ENCODE results near the gene FBN1.

FBN1 gene

GRCh38 chr15:48617619-48618018 lies 27.9 kb downstream of the FBN1 start:
- no peak for DNase-seq

DNA sequence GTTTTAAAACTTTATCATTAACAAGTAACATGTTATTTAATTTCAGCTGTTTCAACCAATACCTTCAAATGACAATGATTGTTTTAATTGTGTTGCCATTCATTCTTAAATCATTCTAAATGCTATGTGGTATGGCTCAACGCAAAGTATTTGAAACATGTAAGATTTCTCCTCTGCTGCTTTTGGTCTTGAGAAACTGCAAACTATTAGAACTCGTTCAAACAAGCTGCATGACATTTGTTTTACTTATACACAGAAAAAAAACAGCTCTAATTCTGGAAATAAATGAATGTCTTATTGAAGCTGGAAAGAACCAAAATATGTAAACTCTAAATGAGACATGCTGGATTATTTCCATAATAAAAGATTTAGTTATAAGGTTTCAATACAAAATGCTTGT lies 29.3 kb downstream of the FBN1 start:
- DNase-seq: no peak

- no peak for DNase-seq
Measured at GRCh38 chr15:48614051-48614450, 31.5 kb downstream of the FBN1 start.

DNA sequence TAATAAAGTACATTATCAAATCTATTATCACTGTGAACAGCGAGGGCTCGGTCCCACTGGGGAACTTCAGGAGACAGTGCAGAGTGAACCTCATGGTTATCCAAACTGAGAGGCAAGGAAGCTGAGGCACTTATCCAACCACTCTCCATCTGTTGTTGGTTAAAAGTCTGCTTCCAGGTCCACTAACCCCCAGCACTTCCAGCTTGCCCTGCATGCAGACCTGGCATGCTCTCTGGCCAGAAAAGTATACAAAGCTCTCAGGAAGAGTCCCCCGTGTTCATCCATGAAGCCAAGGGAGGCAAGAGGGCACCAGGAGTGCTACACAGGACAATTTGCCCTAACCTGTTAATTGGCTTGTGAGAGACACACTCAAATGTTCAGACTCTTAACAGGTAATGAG lies 36.0 kb downstream of the FBN1 start:
- no peak for DNase-seq

GRCh38 chr15:48607846-48608245 lies 37.7 kb downstream of the FBN1 start:
- no peak for DNase-seq

DNA sequence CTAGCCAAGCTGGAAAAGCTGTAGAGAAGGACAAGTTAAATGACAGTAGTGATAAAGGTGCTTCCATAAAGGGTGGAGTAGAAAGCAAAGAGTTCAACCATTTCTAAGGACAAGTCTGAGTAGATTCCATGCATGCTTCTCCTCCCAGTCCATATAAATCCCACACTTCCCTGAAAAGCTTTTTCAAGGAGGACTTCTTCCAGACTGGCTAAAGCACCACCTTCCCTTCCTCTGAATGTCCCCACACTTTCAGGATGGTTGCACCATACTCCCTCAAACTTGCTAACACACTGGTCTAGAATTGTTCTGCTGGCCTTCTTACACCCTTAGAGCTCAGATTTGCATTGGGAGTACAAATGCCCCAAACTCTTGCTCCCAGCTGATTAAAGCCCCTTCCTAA lies 40.9 kb downstream of the FBN1 start:
- no peak for DNase-seq

- no peak for DNase-seq
Measured at GRCh38 chr15:48603922-48604321, 41.6 kb downstream of the FBN1 start.

DNA sequence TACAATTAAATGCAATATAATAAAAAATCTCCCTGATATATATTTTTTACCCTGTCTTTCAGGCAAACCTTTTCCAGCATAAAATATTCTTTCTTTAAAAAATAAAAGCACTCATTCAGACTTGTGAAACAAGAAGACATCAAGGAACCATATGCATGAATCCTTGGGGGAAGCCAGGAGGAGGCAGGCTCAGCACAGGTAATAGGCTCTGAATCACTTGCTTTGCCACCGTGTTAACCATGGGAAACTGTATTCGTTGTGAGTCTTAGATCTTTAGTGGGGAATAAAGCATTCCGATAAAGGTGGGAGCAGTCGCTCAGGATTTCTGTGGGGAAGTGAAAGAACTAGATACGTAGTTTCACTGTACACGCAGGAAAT lies 42.4 kb downstream of the FBN1 start:
- no peak for DNase-seq

DNA sequence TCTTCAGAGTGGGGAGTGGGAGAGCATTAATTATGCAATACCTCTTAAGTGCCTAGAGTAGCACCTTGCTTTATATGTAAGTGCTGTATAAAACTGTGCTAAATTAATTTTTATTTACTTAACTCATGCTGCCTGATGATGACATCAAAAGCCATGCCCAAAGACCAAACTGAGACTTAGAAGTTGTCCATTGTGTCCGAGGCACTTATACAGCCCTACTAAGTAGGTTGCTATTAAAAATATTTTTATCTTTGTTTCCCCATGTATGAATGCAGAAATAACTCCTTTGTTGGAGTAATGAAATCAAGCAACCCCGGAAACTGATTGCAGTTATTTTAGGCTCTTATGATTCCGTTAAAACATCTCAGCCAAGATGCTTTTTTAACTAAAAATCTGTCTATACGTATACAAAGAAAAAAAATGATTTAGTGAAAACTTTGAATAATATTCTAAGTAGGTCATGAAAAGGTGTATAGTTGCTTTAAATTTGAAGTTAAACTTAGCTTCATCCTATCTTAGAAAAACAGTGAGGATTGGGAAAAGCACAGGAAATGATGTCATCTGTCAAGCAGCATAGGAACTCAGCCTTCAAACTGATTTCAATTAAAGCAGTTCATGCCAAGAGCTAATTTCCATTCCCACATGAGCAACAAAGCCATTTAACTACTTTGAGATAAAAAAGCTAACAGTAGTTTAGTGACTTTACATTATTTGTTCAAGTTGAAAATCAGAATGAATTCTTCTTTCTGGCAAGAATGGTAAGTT lies 43.0 kb downstream of the FBN1 start:
- no peak for DNase-seq

DNA sequence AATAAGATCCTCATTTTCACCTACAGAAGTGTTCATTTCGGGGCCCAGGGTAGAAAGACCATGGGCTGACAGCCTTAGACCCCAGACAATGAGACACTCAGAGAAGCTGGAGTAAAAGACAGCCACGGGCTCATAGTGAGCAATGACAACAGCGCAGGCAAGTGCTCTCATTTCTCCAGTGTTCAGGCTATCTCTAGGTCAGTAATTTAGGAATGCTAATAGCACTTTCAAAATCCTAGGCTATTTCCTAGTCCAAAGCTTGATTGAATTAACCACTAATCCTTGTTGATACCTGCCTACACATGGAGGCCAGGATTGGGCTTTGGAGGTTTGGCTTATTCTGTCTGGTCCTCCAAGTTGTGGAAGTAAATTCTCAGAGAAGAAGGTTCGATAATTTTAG lies 44.4 kb downstream of the FBN1 start:
- DNase-seq: no peak

DNA sequence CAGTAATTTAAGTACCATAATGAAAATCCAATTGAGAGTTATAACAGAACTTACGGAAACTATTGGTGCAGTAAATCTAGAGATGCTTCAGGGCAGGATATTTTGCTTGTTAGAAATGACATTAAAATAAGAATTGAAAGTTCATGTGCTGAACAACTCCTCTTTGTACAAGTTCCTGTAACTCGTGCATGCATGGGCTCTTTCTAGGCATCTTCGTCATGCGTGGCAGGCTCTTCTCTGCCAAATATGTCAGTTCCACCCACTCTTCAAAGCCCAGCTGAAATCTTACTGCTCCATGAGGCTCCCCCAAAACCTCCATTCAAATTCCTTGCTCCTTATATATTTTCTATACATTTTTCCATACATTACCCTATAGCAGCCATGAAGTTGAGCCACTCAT lies 48.7 kb downstream of the FBN1 start:
- no peak for DNase-seq

- DNase-seq: no peak
Measured at GRCh38 chr15:48596415-48596814, 49.1 kb downstream of the FBN1 start.

DNA sequence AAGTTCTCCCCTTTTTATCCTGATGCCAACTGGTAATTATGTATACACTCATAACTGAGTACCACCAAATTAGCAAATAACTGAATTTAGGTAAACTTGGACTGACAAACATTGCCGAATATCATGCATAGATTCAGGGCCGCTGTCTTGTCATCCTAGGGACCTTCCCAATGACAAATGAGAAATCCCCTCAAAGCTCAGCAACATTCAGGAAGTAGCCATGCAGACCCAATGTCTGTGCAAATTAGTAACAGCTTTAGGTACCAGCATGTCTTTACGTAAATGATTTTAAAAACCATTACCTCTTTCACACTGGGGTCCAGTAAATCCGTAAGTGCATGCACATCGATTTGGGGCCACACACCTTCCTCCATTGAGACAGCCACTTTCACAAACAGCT lies 49.5 kb downstream of the FBN1 start:
- DNase-seq: no peak

DNA sequence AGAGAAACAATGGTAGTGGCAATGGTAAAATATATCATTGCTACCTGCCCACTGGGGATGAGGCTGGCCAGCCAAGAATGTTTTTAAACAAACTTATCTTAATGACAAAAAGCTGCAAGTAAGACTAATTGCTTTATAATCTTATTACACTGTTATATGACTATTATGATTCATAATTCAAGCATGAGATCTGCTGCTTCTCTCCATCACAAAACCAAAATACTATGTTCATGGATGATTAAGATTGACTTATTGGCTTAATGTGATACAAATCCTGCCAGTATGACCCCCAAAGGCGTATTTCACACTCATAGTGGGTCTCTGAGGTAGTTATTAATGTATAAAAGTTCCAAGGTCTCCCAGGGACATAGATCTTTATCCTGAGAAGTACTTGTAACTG lies 52.6 kb downstream of the FBN1 start:
- no peak for DNase-seq

GRCh38 chr15:48592221-48592731 lies 53.2 kb downstream of the FBN1 start:
- no peak for DNase-seq

GRCh38 chr15:48590723-48591122 lies 54.8 kb downstream of the FBN1 start:
- DNase-seq: no peak

DNA sequence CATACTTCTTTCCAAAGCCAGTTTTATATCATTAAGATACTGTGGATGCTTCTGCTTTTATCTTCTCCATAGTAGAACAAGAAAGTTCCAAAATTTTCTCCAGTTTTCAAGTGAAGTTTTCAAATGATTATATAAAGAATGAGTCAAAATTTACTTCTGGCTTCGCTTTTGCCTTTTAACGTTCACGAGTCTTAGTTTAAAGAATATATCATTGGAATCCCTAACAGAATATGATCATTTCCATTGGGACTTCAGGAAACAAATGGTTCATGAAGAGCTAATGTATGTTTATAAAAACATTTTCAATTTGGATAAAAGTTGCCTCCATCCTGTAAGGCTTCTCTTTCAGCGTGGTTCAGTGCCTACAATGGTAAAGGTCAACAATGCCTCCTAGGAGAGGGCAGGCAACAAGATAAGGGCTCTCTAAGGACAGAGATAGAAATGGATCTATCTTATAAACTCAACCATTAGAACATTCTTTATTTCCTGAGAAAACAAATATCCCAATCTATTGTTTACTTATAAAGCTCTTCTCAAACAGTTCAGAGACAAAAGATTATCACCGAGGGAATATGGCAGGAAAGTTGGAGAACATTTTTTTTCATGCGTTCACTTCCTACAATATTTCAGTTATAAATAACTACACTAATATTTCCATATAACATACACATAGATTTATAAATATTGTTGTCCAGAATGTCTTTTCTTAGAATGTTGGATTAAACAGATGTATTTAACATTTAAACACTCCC lies 60.5 kb downstream of the FBN1 start:
- DNase-seq: no peak

DNA sequence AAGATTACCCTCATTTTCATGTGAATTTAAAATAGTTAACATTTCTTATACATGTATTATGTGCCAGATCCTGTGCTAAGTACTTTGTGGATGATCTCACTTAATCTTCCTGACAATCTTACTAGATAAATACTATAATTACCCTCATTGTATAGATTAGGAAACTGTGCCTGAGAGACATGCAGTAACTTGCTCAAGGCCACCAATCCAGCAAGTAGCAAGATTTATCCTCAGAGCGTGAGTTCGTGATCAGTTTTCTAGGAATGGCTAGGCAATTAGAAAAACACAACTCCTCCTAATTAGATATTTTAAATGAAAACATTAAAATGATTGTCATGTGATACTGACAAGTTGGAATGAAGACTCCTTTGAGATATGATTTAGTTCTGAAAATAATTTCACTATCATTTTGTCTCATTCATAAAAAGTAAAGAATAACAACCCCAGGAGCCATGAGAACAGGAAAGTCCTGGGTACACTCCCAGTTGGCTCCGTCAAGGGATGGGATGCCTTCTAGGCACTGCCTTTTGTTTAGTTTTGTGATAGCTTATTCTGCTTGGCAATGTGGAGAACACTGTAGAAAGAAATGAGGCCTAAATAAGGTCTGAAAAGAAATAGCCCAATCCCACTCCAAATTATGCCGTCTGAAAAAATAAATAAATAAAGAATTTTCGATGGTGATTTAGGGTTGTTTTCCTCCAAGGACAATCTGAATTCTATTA lies 61.3 kb downstream of the FBN1 start:
- DNase-seq: no peak

GRCh38 chr15:48582452-48583247 lies 62.9 kb downstream of the FBN1 start:
- no peak for DNase-seq

GRCh38 chr15:48581219-48581618 lies 64.3 kb downstream of the FBN1 start:
- no peak for DNase-seq

GRCh38 chr15:48580736-48581135 lies 64.8 kb downstream of the FBN1 start:
- no peak for DNase-seq

DNA sequence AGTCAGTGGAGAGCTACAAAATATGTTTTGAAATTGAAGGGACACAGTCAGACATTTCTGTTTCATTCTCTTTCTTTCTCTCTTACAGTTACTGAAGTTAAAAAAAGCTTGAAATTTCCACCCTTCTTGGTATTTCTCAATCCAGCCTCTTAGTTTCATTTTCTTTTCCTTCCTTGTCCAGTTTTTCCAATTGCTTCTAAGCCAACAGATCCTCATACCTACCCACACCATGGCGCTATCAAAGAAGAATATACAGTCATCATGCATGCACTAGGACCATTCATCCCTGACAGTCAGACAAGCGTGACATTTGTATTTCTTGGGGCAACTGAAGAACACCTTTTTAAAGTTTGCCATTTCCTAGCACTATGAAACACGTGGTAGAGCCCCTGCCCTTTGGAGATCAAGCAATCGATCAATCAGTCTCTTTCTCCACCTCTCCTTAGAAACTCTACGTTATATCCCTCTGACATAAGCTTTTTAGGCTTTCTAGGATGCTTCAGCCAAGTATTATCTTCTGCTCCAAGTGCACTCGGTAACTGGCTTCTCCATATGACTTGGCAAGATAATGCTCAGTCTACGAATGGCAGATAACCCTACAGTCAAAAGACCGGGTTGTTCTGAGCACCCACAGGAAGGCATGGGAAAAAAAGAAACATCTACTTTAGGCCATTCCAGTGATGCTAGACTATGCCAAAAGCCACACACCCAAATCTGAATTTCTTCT lies 65.4 kb downstream of the FBN1 start:
- no peak for DNase-seq

Measured in NCI-H510A treated with DMSO at 0.1 percent for 48 hours (cell line).